A549 (cell line): ENCODE data around the gene RAP1GAP2. TPM values are rescaled to one million over a fixed set of nuclear protein-coding genes. Genes with fewer than 3 reads are reported as not detected.

ENCODE experiments used
- ATAC-seq, 2 experiments: fragments of 200-7000 bp in 1 of 2; fragments of >200 bp in 1 of 2; cut with Nextera tagmentation in 1 of 2; cut with Tn5 transposase in 1 of 2; 3 replicates each; pipeline versions ENCODE4 v1.8.0 to v1.9.1; 2018 to 2020; ENCODE audit warnings: mild to moderate bottlenecking in 1 of 2, moderate library complexity in 1 of 2
- CTCF ChIA-PET: fragments of 300-600 bp; sonication (Branson Sonifier 250); formaldehyde crosslinking; extraction: SDS; loops from one replicate; lab custom pipeline; 2021; ENCODE audit warnings: antibody characterized with exemption, inconsistent platforms; lab: Yijun Ruan, JAX
- POLR2A ChIA-PET: fragments of 350-600 bp; formaldehyde crosslinking; extraction: SDS; loops from one replicate; lab custom pipeline; 2021; ENCODE audit warnings: antibody characterized with exemption, inconsistent platforms; lab: Yijun Ruan, JAX
- DNase-seq, 2 experiments: peaks; one replicate each; pipeline versions ENCODE4 v3.0.0 to v3.0.0-alpha.2; 2011 to 2016; ENCODE audit warnings: low read depth in 1 of 2, low spot score in 1 of 2
- FAIRE-seq: peaks from 2 replicates; lab custom pipeline; 2011; peaks lifted over from hg19 to GRCh38; lab: Jason Lieb, UNC
- H3K27ac ChIP-seq, 2 experiments: fragments of >200 bp; sonication (Bioruptor Twin); formaldehyde crosslinking; 3 replicates each; pipeline ENCODE4 v1.5.1; 2016 to 2017
- H3K4me1 ChIP-seq: fragments of >200 bp; sonication (Bioruptor Twin); formaldehyde crosslinking; 3 replicates; pipeline ENCODE4 v1.6.1; 2016
- H3K4me2 ChIP-seq: fragments of >200 bp; sonication (Bioruptor Twin); formaldehyde crosslinking; 3 replicates; pipeline ENCODE4 v1.6.1; 2016
- H3K4me3 ChIP-seq: fragments of >200 bp; sonication (Bioruptor Twin); formaldehyde crosslinking; 3 replicates; pipeline ENCODE4 v1.5.1; 2016
- H3K9me3 ChIP-seq: fragments of >200 bp; sonication (Bioruptor Twin); formaldehyde crosslinking; 3 replicates; pipeline ENCODE4 v1.6.1; 2016
- ATOH8 ChIP-seq: fragments of 250-450 bp; sonication (Bioruptor Pico); IDR thresholded peaks from 2 replicates; pipeline ENCODE4 v1.5.0; 2020; ENCODE audit warnings: low read depth, mild to moderate bottlenecking, moderate library complexity
- CBX2 ChIP-seq: fragments of 200-600 bp; sonication (generic); IDR thresholded peaks from 2 replicates; pipeline ENCODE4 v1.6.1; 2016; ENCODE audit warnings: low read depth, mild to moderate bottlenecking, borderline replicate concordance
- CEBPB ChIP-seq, 2 experiments: fragments of >200 bp in 1 of 2; sonication (Bioruptor Twin) in 1 of 2; formaldehyde crosslinking in 1 of 2; IDR thresholded peaks; 2 replicates each; pipeline ENCODE4 v1.6.1; 2012 to 2016
- CTCF ChIP-seq: fragments of >200 bp; sonication (Bioruptor Twin); formaldehyde crosslinking; IDR thresholded peaks from 3 replicates; pipeline ENCODE4 v1.5.1; 2016
- E2F6 ChIP-seq: IDR thresholded peaks from 2 replicates; pipeline ENCODE4 v1.6.1; 2012; ENCODE audit warnings: low read depth, borderline replicate concordance
- HEYL ChIP-seq: fragments of 250-450 bp; sonication (Bioruptor Pico); IDR thresholded peaks from 2 replicates; pipeline ENCODE4 v1.8.0; 2021; ENCODE audit warnings: mild to moderate bottlenecking, moderate library complexity
- HOXA7 ChIP-seq: fragments of 250-450 bp; sonication (Bioruptor Pico); IDR thresholded peaks from 2 replicates; pipeline ENCODE4 v1.5.0; 2020; ENCODE audit warnings: mild to moderate bottlenecking, moderate library complexity
- JUN ChIP-seq, 2 experiments: fragments of >200 bp; sonication (Bioruptor Twin); formaldehyde crosslinking; IDR thresholded peaks; 2 replicates in 1 of 2; 3 replicates in 1 of 2; pipeline ENCODE4 v1.6.1; 2016 to 2017
- MAFK ChIP-seq: fragments of 450-650 bp; IDR thresholded peaks from 2 replicates; pipeline ENCODE4 v1.6.1; 2014; ENCODE audit not compliant: partially characterized antibody
- MAX ChIP-seq: IDR thresholded peaks from 2 replicates; pipeline ENCODE4 v1.6.1; 2012
- MAZ ChIP-seq: fragments of 150-350 bp; IDR thresholded peaks from 2 replicates; pipeline ENCODE4 v1.6.1; 2014; ENCODE audit warnings: antibody characterized with exemption, low read depth, low read length, borderline replicate concordance
- MYC ChIP-seq: IDR thresholded peaks from 2 replicates; pipeline ENCODE4 v1.6.1; 2012; ENCODE audit warnings: mild to moderate bottlenecking, inconsistent platforms, low read length, improper control_type of control experiment, borderline replicate concordance
- NFE2L2 ChIP-seq: fragments of 150-350 bp; conservative IDR thresholded peaks from 2 replicates; pipeline ENCODE4 v1.6.1; 2014; ENCODE audit warnings: low read length
- PBX3 ChIP-seq: IDR thresholded peaks from 2 replicates; pipeline ENCODE4 v1.6.1; 2012
- POLR2AphosphoS2 ChIP-seq: conservative IDR thresholded peaks from 2 replicates; pipeline ENCODE4 v1.6.1; 2012; ENCODE audit warnings: low read length, improper control_type of control experiment, inconsistent platforms
- RAD21 ChIP-seq, 2 experiments: fragments of >200 bp in 1 of 2; sonication (Bioruptor Twin) in 1 of 2; formaldehyde crosslinking in 1 of 2; IDR thresholded peaks in 1 of 2; conservative IDR thresholded peaks in 1 of 2; 2 replicates in 1 of 2; 3 replicates in 1 of 2; pipeline ENCODE4 v1.6.1; 2012 to 2018; ENCODE audit warnings: inconsistent platforms in 1 of 2
- RNF2 ChIP-seq: fragments of 200-600 bp; sonication (generic); IDR thresholded peaks from 2 replicates; pipeline ENCODE4 v1.6.1; 2016; ENCODE audit warnings: low read depth, mild to moderate bottlenecking, antibody characterized with exemption, moderate library complexity, borderline replicate concordance
- SMC3 ChIP-seq: fragments of >200 bp; sonication (Bioruptor Twin); formaldehyde crosslinking; IDR thresholded peaks from 3 replicates; pipeline ENCODE4 v1.6.1; 2018; ENCODE audit warnings: inconsistent platforms
- TFCP2L1 ChIP-seq: fragments of 250-450 bp; sonication (Bioruptor Pico); IDR thresholded peaks from 2 replicates; pipeline ENCODE4 v1.5.0; 2021; ENCODE audit warnings: mild to moderate bottlenecking
- TP53 ChIP-seq: fragments of 250-450 bp; sonication (Bioruptor Pico); IDR thresholded peaks from 2 replicates; pipeline ENCODE4 v1.5.0; 2021; ENCODE audit warnings: mild to moderate bottlenecking, moderate library complexity
- USF2 ChIP-seq: fragments of 450-650 bp; IDR thresholded peaks from 2 replicates; pipeline ENCODE4 v1.6.1; 2014; ENCODE audit warnings: antibody characterized with exemption
- ZC3H11A ChIP-seq: fragments of 450-650 bp; IDR thresholded peaks from 2 replicates; pipeline ENCODE4 v1.6.1; 2014; ENCODE audit warnings: antibody characterized with exemption, mild to moderate bottlenecking
- WGBS: methylation state at CpG from one replicate; pipeline ENCODE4 v1.1.6; 2017; ENCODE audit errors: missing lambda C conversion rate; 5-methylcytosine and 5-hydroxymethylcytosine counted together
- polyA plus RNA-seq, 4 experiments: library from polyadenylated mRNA; depleted of rRNA in 3 of 4; stranded (reverse); fragments of >200 nt; fragmentation: RNase III in 1 of 4; extraction: RNeasy Plus Mini Kit Qiagen cat#74134 plus additional on column Dnase treatment in 1 of 4; gene quantifications; 2 replicates in 3 of 4; 3 replicates in 1 of 4; pipeline ENCODE4 v1.2.3, GENCODE V29; 2011 to 2017

RAP1GAP2 gene
- polyA plus RNA-seq, 2 of the 4 experiments (the other 2 are of a cell fraction) = 8.3 to 20.8 TPM

- peak overlapping the region; percentile 71 for H3K4me2 ChIP-seq
- DNase-seq (peak; percentile 94 to 95), ATAC-seq (peak; percentile 89 to 97), FAIRE-seq (peak; percentile 46)
- no peaks in the 10 kb centered on the region for H3K9me3 ChIP-seq
- ChIA-PET POLR2A (interaction anchor here (0.8 kb wide), 1 partner anchor 30 kb away, joined by 3 read pairs; no protein-coding TSS in a partner anchor), CTCF (interaction anchor here (0.6 to 10.6 kb wide), 56 partner anchors 9 to 1715 kb away, joined by 3 to 82 read pairs (median 5); partner anchors contain the start of gene RAP1GAP2)
- TF ChIP-seq TP53 (CRISPR knock-in tag) (peak; percentile 41; the same call in 1 of the 2 replicates), MAX (peak; percentile 50), HEYL (CRISPR knock-in tag) (no peak), CTCF (peak; percentile 92), RAD21 (conservative IDR thresholded peaks at IDR 0.05 in 1 of 2, IDR thresholded peaks at IDR 0.05 in 1 of 2) (peak; percentile 90 to 94), MAZ (peak; percentile 86; the same call in 1 of the 2 replicates), ZC3H11A (no peak), JUN (IDR thresholded peaks at IDR 0.05) (peak in 1 of 2 experiments; percentile 35; a peak in 1 of 5 replicates), SMC3 (peak; percentile 89), MAFK (no peak)
- peak overlapping the region; percentile 53; a peak in 4 of 6 replicates for H3K27ac ChIP-seq
- no peaks in the 10 kb centered on the region for H3K4me1 ChIP-seq
- WGBS = 30% methylated on average over 21 of the region's 21 CpGs
- H3K4me3 ChIP-seq = peak overlapping the region; percentile 27
Measured at GRCh38 chr17:2786176-2786881, 9.9 kb upstream of the RAP1GAP2 start.

- POLR2A ChIA-PET = no interaction called here
- no peak for FAIRE-seq
Measured at GRCh38 chr17:2789700-2790099, 6.5 kb upstream of the RAP1GAP2 start.

GRCh38 chr17:2792366-2793169 is 3.7 kb upstream of the RAP1GAP2 start:
- Histone ChIP-seq H3K4me2 (no peak overlapping the region), H3K27ac (no peak overlapping the region), H3K9me3 (no peaks in the 10 kb centered on the region), H3K4me1 (0 out of 3 replicates have a peak, but pooled peaks cover 6% of the 10 kb centered on the region), H3K4me3 (no peak overlapping the region)
- DNase-seq (no peak), FAIRE-seq (no peak), ATAC-seq (no peak)
- WGBS = 64% methylated on average over 21 of the region's 24 CpGs
- TF ChIP-seq TFCP2L1 (CRISPR knock-in tag) (no peak), CBX2 (no peak), RNF2 (no peak), USF2 (no peak), ATOH8 (CRISPR knock-in tag) (no peak), ZC3H11A (no peak), HOXA7 (CRISPR knock-in tag) (no peak), MYC (no peak), E2F6 (no peak), MAFK (no peak), NFE2L2 (no peak)
- POLR2A ChIA-PET = no interaction called here
- CTCF ChIA-PET = interaction anchor here (0.7 to 10.6 kb wide), 4 partner anchors 16 to 1621 kb away, joined by 3 to 82 read pairs (median 20); no protein-coding TSS in a partner anchor

More at GRCh38 chr17:2789700-2790099, 6.5 kb upstream of the RAP1GAP2 start:
- Histone ChIP-seq H3K4me3 (no peak overlapping the region), H3K4me2 (no peak overlapping the region), H3K4me1 (no peaks in the 10 kb centered on the region), H3K9me3 (no peaks in the 10 kb centered on the region), H3K27ac (no peak overlapping the region)
- 61% methylated on average over 3 of the region's 3 CpGs for WGBS
- CTCF ChIA-PET = interaction anchor here (0.6 to 10.6 kb wide), 9 partner anchors 11 to 948 kb away, joined by 3 to 82 read pairs (median 5); no protein-coding TSS in a partner anchor
- ATAC-seq (no peak), DNase-seq (no peak)
- TF ChIP-seq POLR2AphosphoS2 (no peak), PBX3 (no peak), CEBPB (IDR thresholded peaks at IDR 0.05) (peak in 1 of 2 experiments; percentile 52; a peak in 1 of 4 replicates)
